ENCODE data around the gene HSF5. TPM values are rescaled to one million over a fixed set of nuclear protein-coding genes. Genes with fewer than 3 reads are reported as not detected.

The HSF5 gene
- total and polyA plus RNA-seq, 2 donors (not counting 3 experiments of a cell fraction or from before 2014, with no cell fraction given), result 0.03 TPM; not detected in 1

DNA sequence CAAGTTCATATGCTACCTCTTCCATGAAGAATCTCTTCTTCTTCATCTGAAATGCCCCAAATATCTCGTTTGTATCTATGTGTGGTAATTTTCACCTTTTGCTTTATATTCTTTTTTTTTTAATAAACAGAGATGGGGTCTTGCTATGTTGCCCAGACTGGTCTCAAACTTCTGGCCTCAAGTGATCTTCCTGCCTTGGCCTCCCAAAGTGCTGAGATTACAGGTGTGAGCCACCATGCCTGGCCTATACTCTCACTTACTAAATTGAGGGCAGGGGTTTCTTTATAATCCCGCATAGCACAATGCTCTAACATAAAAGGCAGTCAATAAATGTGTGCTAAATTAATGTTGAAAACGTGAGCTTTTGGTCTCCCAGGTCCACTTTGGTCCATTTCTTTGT, 101.5 kb downstream of the HSF5 start:
- Histone ChIP-seq H3K4me1 (ENCODE audit: control insufficient read depth, extremely low read depth, insufficient read depth, low read length) (peaks cover 6% of the 10 kb centered on the region), H2AFZ (ENCODE audit: low read depth, low read length) (no peak overlapping the region), H3K36me3 (ENCODE audit: control insufficient read depth in 2 of 2, extremely low read depth in 1 of 2, insufficient read depth in 2 of 2, low read length in 2 of 2) (no peaks in the 10 kb centered on the region), H4K20me1 (replicated peaks; ENCODE audit: control insufficient read depth, extremely low read depth, insufficient read depth, low read length) (no peaks in the 10 kb centered on the region), H3K27me3 (ENCODE audit: control insufficient read depth in 2 of 2, insufficient read depth in 2 of 2, low read length in 2 of 2) (peaks cover 13 to 31% of the 10 kb centered on the region in 2 experiments), H3K9me3 (replicated peaks; ENCODE audit: control insufficient read depth, insufficient read depth, low read length) (no peaks in the 10 kb centered on the region), H3K9ac (replicated peaks; ENCODE audit: extremely low read depth, insufficient read depth, low read length) (no peak overlapping the region), H3K4me2 (ENCODE audit: insufficient read depth, low read length) (no peak overlapping the region), H3K79me2 (ENCODE audit: control insufficient read depth, insufficient read depth, low read length) (no peaks in the 10 kb centered on the region), H3K9me1 (replicated peaks; ENCODE audit: control insufficient read depth, extremely low read depth, insufficient read depth, low read length) (no peaks in the 10 kb centered on the region), H3K4me3 (replicated peaks in 1 of 3; ENCODE audit: insufficient read depth in 1 of 3, low read depth in 1 of 3, low read length in 3 of 3) (no peak overlapping the region), H3K27ac (ENCODE audit: insufficient read depth, low read depth, low read length) (no peak overlapping the region)
- dilution Hi-C loops (cut with MboI; ENCODE audit: extremely low pct_ligation_motif_present, low sequenced_read_pairs), result no loop called here
- ChIA-PET CTCF (no interaction called here), POLR2A (no interaction called here)
- intact Hi-C loops (cut with micrococcal nuclease), result no loop called here
- FAIRE-seq (no peak), DNase-seq (ENCODE audit: low read depth, low spot score) (no peak)
- BruUV-seq (replicated peaks), result no TSS peak
- TF ChIP-seq POLR2A (IDR thresholded peaks at IDR 0.05; ENCODE audit: low read depth, low read length) (no peak), FOS (IDR thresholded peaks at IDR 0.05; ENCODE audit: borderline replicate concordance, insufficient read depth, low read length) (no peak), GATA2 (IDR thresholded peaks at IDR 0.05; ENCODE audit: insufficient read depth, insufficient read length, low read depth, low read length) (no peak), EZH2 (IDR thresholded peaks at IDR 0.05; ENCODE audit: borderline replicate concordance, low read depth, low read length, severe bottlenecking) (no peak), JUN (IDR thresholded peaks at IDR 0.05; ENCODE audit: borderline replicate concordance, insufficient read depth, insufficient read length, low read depth) (no peak), POLR2AphosphoS5 (IDR thresholded peaks at IDR 0.05; ENCODE audit: insufficient read depth, low read depth, low read length) (no peak), MYC (IDR thresholded peaks at IDR 0.05; ENCODE audit: low read depth, low read length) (no peak)
- TF ChIP-seq, protein P1, sequence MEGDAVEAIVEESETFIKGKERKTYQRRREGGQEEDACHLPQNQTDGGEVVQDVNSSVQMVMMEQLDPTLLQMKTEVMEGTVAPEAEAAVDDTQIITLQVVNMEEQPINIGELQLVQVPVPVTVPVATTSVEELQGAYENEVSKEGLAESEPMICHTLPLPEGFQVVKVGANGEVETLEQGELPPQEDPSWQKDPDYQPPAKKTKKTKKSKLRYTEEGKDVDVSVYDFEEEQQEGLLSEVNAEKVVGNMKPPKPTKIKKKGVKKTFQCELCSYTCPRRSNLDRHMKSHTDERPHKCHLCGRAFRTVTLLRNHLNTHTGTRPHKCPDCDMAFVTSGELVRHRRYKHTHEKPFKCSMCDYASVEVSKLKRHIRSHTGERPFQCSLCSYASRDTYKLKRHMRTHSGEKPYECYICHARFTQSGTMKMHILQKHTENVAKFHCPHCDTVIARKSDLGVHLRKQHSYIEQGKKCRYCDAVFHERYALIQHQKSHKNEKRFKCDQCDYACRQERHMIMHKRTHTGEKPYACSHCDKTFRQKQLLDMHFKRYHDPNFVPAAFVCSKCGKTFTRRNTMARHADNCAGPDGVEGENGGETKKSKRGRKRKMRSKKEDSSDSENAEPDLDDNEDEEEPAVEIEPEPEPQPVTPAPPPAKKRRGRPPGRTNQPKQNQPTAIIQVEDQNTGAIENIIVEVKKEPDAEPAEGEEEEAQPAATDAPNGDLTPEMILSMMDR (IDR thresholded peaks at IDR 0.05; ENCODE audit: extremely low read depth in 1 of 2, insufficient read depth in 1 of 2, low read depth in 1 of 2, low read length in 2 of 2), result no peak
- TF ChIP-seq, protein P2, sequence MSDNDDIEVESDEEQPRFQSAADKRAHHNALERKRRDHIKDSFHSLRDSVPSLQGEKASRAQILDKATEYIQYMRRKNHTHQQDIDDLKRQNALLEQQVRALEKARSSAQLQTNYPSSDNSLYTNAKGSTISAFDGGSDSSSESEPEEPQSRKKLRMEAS (IDR thresholded peaks at IDR 0.05; ENCODE audit: insufficient read depth, insufficient read length), result no peak
